HepG2 (cell line): ENCODE data around the gene TCF7L2. TPM values are rescaled to one million over a fixed set of nuclear protein-coding genes. Genes with fewer than 3 reads are reported as not detected.

Experiments
- ATAC-seq: fragments of 200-7000 bp; cut with Tn5 transposase; 3 replicates; pipeline ENCODE4 v1.9.1; 2020; ENCODE audit warnings: mild to moderate bottlenecking, moderate library complexity
- BruUV-seq: library from RNA; stranded (reverse); fragments of 400-500 nt; replicated peaks from 2 replicates; lab custom pipeline; 2021; lab: Mats Ljungman, UMichigan
- CTCF ChIA-PET: fragments of 300-600 bp; formaldehyde crosslinking; extraction: SDS; loops from one replicate; lab custom pipeline; 2021; ENCODE audit warnings: low total read pairs, inconsistent platforms, low intra/inter-chr PET ratio; lab: Yijun Ruan, JAX
- POLR2A ChIA-PET: fragments of 350-600 bp; sonication (Branson Sonifier 250); formaldehyde crosslinking; loops from one replicate; lab custom pipeline; 2020; ENCODE audit warnings: antibody characterized with exemption, inconsistent platforms; lab: Yijun Ruan, JAX
- DNase-seq: peaks from one replicate; pipeline ENCODE4 v3.0.0-alpha.2; 2015; ENCODE audit warnings: low spot score
- FAIRE-seq: peaks from 3 replicates; lab custom pipeline; 2011; peaks lifted over from hg19 to GRCh38; lab: Jason Lieb, UNC
- H2AFZ ChIP-seq: one replicate; pipeline ENCODE4 v1.6.1; 2011; ENCODE audit warnings: low read length, inconsistent platforms
- H3K27ac ChIP-seq: fragments of 300-600 bp; 3 replicates; pipeline ENCODE4 v1.8.0; 2011; ENCODE audit warnings: mixed run types, mild to moderate bottlenecking, mixed read lengths, low read length, inconsistent platforms; ENCODE audit not compliant: insufficient read depth; ENCODE audit errors: extremely low read length
- H3K27me3 ChIP-seq, 2 experiments: fragments of 200-600 bp in 1 of 2; 2 replicates in 1 of 2; 3 replicates in 1 of 2; pipeline versions ENCODE4 v1.6.0 to v1.8.0; 2011; ENCODE audit warnings: low read length in 2 of 2, mild to moderate bottlenecking in 2 of 2, moderate library complexity in 2 of 2, inconsistent platforms in 1 of 2; ENCODE audit not compliant: insufficient read depth in 2 of 2, control insufficient read depth in 1 of 2
- H3K36me3 ChIP-seq, 2 experiments: fragments of 200-600 bp in 1 of 2; replicated peaks in 1 of 2; 2 replicates in 1 of 2; 3 replicates in 1 of 2; pipeline versions ENCODE4 v1.5.1 to v1.8.0; 2011; ENCODE audit warnings: low read length in 2 of 2, inconsistent platforms in 1 of 2; ENCODE audit not compliant: insufficient read depth in 2 of 2, control insufficient read depth in 1 of 2
- H3K4me1 ChIP-seq: 2 replicates; pipeline ENCODE4 v1.5.1; 2012; ENCODE audit warnings: low read length, inconsistent platforms; ENCODE audit not compliant: insufficient read depth
- H3K4me2 ChIP-seq: 2 replicates; pipeline ENCODE4 v1.6.0; 2011; ENCODE audit warnings: low read depth, low read length, inconsistent platforms
- H3K4me3 ChIP-seq, 3 experiments: fragments of 200-600 bp in 1 of 3; sonication (generic), shearing (Covaris generic) in 1 of 3; replicated peaks in 1 of 3; 2 replicates each; pipeline ENCODE4 v1.5.1; 2011 to 2016; ENCODE audit warnings: low read length in 3 of 3, inconsistent platforms in 2 of 3, low read depth in 2 of 3, mild to moderate bottlenecking in 2 of 3, control low read depth in 1 of 3, mixed read lengths in 1 of 3; ENCODE audit not compliant: insufficient read depth in 1 of 3
- H3K79me2 ChIP-seq: one replicate; pipeline ENCODE4 v1.6.1; 2011; ENCODE audit warnings: low read length, inconsistent platforms; ENCODE audit not compliant: insufficient read depth
- H3K9ac ChIP-seq: 2 replicates; pipeline ENCODE4 v1.6.0; 2011; ENCODE audit warnings: mild to moderate bottlenecking, low read depth, low read length, inconsistent platforms; ENCODE audit not compliant: insufficient read depth
- H3K9me3 ChIP-seq: 2 replicates; pipeline ENCODE4 v1.5.1; 2012; ENCODE audit warnings: mild to moderate bottlenecking, low read length
- H4K20me1 ChIP-seq: 2 replicates; pipeline ENCODE4 v1.6.0; 2011; ENCODE audit warnings: inconsistent platforms, mild to moderate bottlenecking, low read length, moderate library complexity; ENCODE audit not compliant: insufficient read depth
- CREB1 ChIP-seq, 2 experiments: fragments of 450-650 bp in 1 of 2; IDR thresholded peaks; 2 replicates each; pipeline ENCODE4 v1.6.1; 2016 to 2017; ENCODE audit warnings: control low read depth in 1 of 2, mild to moderate bottlenecking in 1 of 2, missing compliant biosample characterization in 1 of 2, missing genetic modification characterization in 1 of 2
- DPF2 ChIP-seq: sonication (generic); formaldehyde crosslinking; IDR thresholded peaks from 2 replicates; pipeline ENCODE4 v1.4.0; 2020; ENCODE audit warnings: mild to moderate bottlenecking, low read depth, missing genetic modification reagents, borderline replicate concordance
- NR2F2 ChIP-seq: IDR thresholded peaks from 2 replicates; pipeline ENCODE4 v1.6.1; 2012; ENCODE audit warnings: low read depth, inconsistent platforms, borderline replicate concordance
- ZBTB8A ChIP-seq: sonication (generic); formaldehyde crosslinking; IDR thresholded peaks from 2 replicates; pipeline ENCODE4 v1.4.0; 2020; ENCODE audit warnings: mild to moderate bottlenecking, low read depth, missing genetic modification reagents, borderline replicate concordance
- ZNF124 ChIP-seq: sonication (generic); formaldehyde crosslinking; IDR thresholded peaks from 2 replicates; pipeline ENCODE4 v1.4.0; 2020; ENCODE audit warnings: missing genetic modification reagents
- ZNF260 ChIP-seq: sonication (generic); formaldehyde crosslinking; IDR thresholded peaks from 2 replicates; pipeline ENCODE4 v1.4.0; 2020; ENCODE audit warnings: missing genetic modification reagents, low read depth, mild to moderate bottlenecking, borderline replicate concordance
- ZNF282 ChIP-seq: fragments of 450-650 bp; IDR thresholded peaks from 2 replicates; pipeline ENCODE4 v1.6.1; 2018; ENCODE audit not compliant: partially characterized antibody
- ZNF570 ChIP-seq: sonication (generic); formaldehyde crosslinking; IDR thresholded peaks from 2 replicates; pipeline ENCODE4 v1.4.0; 2020; ENCODE audit warnings: mild to moderate bottlenecking, missing genetic modification reagents, borderline replicate concordance
- ZNF577 ChIP-seq: sonication (generic); formaldehyde crosslinking; IDR thresholded peaks from 2 replicates; pipeline ENCODE4 v1.4.0; 2020; ENCODE audit warnings: mild to moderate bottlenecking, low read depth, missing genetic modification reagents, borderline replicate concordance
- ZNF672 ChIP-seq: sonication (generic); formaldehyde crosslinking; IDR thresholded peaks from 2 replicates; pipeline ENCODE4 v1.8.1; 2022; ENCODE audit warnings: missing genetic modification reagents
- ZNF768 ChIP-seq: sonication (generic); formaldehyde crosslinking; IDR thresholded peaks from 2 replicates; pipeline ENCODE4 v1.4.0; 2020; ENCODE audit warnings: missing genetic modification reagents
- WGBS: methylation state at CpG from one replicate; pipeline ENCODE4 v1.1.6; 2017; ENCODE audit warnings: low lambda C conversion rate; 5-methylcytosine and 5-hydroxymethylcytosine counted together
- in situ Hi-C: cut with HindIII; loops from 2 replicates; pipeline ENCODE4 v1.10.0; 2017; ENCODE audit warnings: low pct_unique_long_range_greater_than_20kb; ENCODE audit not compliant: extremely low pct_ligation_motif_present
- intact Hi-C: fragments of 100-400 bp; cut with micrococcal nuclease; formaldehyde crosslinking; loops from one replicate; pipeline ENCODE4 v1.10.0; 2022; ENCODE audit not compliant: unreplicated experiment
- polyA plus RNA-seq, 8 experiments: library from polyadenylated mRNA; depleted of rRNA in 3 of 8; stranded (reverse) in 7 of 8; unstranded in 1 of 8; fragments of >200 nt; fragmentation: Illumina TruSeq in 4 of 8; extraction: Trizol in 4 of 8; gene quantifications; 2 replicates each; pipeline versions ENCODE4 v1.2.1 to v1.2.3, GENCODE V29; 2011 to 2016; ENCODE audit warnings: low read depth in 4 of 8, missing spikeins in 1 of 8, mixed read lengths in 1 of 8; ENCODE audit not compliant: insufficient read depth in 1 of 8
- total RNA-seq, 5 experiments: library from RNA; depleted of rRNA; stranded (reverse); fragments of >200 nt; fragmentation: Illumina TruSeq; extraction: Trizol; gene quantifications; 2 replicates each; pipeline ENCODE4 v1.2.3, GENCODE V29; 2016; ENCODE audit warnings: low read depth in 1 of 5
- TF ChIP-seq, protein P1 (sequence below): sonication (generic); formaldehyde crosslinking; IDR thresholded peaks from 2 replicates; pipeline ENCODE4 v1.4.0; 2020; ENCODE audit warnings: missing genetic modification reagents
- TF ChIP-seq, protein P2 (sequence below): sonication (generic); formaldehyde crosslinking; IDR thresholded peaks from 2 replicates; pipeline ENCODE4 v1.8.1; 2022; ENCODE audit warnings: mild to moderate bottlenecking, missing genetic modification reagents
- TF ChIP-seq, protein P3 (sequence below): sonication (generic); formaldehyde crosslinking; IDR thresholded peaks from 2 replicates; pipeline ENCODE4 v1.4.0; 2020; ENCODE audit warnings: missing genetic modification reagents

TCF7L2 gene
- total and polyA plus RNA-seq, 2 of the 13 experiments (the other 11 are each of a cell fraction or from before 2014, with no cell fraction given), result 3.9 to 13.7 TPM

DNA sequence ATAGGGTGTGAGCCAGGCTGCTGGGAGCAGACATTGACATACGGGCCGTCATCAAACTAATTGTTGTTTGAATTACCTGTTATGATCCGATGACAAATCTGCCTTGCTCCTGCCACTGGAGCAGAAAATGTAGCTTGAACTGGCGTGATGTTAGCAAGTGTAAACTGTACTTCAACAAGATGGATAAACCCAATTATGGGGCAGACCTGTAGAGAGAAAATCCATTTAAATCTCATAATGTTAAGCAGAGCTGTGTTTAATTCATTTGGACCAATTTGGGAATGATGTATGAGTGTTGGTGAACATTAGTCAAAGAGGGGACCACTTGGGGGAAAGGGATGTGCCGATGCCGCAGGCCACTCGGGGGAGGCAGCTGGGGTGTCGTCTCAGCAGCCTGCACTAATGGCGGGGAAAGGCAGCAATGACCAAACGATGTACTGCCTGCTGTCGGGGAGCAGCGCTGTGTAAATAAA, 27.4 kb downstream of the TCF7L2 start (continued):
- TF ChIP-seq, protein P1, sequence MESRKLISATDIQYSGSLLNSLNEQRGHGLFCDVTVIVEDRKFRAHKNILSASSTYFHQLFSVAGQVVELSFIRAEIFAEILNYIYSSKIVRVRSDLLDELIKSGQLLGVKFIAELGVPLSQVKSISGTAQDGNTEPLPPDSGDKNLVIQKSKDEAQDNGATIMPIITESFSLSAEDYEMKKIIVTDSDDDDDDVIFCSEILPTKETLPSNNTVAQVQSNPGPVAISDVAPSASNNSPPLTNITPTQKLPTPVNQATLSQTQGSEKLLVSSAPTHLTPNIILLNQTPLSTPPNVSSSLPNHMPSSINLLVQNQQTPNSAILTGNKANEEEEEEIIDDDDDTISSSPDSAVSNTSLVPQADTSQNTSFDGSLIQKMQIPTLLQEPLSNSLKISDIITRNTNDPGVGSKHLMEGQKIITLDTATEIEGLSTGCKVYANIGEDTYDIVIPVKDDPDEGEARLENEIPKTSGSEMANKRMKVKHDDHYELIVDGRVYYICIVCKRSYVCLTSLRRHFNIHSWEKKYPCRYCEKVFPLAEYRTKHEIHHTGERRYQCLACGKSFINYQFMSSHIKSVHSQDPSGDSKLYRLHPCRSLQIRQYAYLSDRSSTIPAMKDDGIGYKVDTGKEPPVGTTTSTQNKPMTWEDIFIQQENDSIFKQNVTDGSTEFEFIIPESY (CRISPR knock-in tag), result no peak
- TF ChIP-seq ZNF577 (no peak), DPF2 (CRISPR knock-in tag) (no peak), NR2F2 (no peak), CREB1 (IDR thresholded peaks at IDR 0.05) (no peak), CREB1 (CRISPR knock-in tag; IDR thresholded peaks at IDR 0.05) (no peak)

DNA sequence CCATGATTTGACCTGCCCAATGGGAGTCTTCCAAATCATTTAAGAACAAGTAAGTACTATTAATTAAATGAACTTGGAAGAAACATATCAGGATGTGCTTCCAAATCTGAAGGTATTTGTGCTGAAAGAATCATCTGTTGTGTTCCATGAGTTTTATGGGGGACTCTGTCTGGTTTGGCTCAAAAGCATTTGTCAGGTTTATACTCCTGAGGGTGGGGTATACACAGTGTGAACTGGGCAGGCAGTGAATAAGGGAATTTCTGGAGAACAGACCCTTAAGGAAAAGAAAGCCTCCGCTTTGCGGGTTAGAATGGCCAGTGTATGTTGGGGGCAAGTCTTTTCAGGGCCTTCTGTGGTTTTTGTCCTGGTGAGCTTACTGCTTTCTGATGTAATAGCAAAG, 29.9 kb downstream of the TCF7L2 start:
- in situ Hi-C loops (no loop called here), intact Hi-C loops (no loop called here)
- peaks cover 7 to 36% of the 10 kb centered on the region in 2 experiments for H3K36me3 ChIP-seq
- WGBS, result 100% methylated on average over 2 of the region's 2 CpGs
- no peak overlapping the region for H3K4me2 ChIP-seq
- POLR2A ChIA-PET, result no interaction called here
- TF ChIP-seq ZNF570 (CRISPR knock-in tag) (no peak), ZNF672 (CRISPR knock-in tag) (no peak), ZNF768 (CRISPR knock-in tag) (no peak), ZNF260 (CRISPR knock-in tag) (no peak), ZNF282 (no peak), ZNF124 (CRISPR knock-in tag) (no peak), ZBTB8A (CRISPR knock-in tag) (no peak)
- TF ChIP-seq, protein P2, sequence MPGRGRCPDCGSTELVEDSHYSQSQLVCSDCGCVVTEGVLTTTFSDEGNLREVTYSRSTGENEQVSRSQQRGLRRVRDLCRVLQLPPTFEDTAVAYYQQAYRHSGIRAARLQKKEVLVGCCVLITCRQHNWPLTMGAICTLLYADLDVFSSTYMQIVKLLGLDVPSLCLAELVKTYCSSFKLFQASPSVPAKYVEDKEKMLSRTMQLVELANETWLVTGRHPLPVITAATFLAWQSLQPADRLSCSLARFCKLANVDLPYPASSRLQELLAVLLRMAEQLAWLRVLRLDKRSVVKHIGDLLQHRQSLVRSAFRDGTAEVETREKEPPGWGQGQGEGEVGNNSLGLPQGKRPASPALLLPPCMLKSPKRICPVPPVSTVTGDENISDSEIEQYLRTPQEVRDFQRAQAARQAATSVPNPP, result no peak
- TF ChIP-seq, protein P3, sequence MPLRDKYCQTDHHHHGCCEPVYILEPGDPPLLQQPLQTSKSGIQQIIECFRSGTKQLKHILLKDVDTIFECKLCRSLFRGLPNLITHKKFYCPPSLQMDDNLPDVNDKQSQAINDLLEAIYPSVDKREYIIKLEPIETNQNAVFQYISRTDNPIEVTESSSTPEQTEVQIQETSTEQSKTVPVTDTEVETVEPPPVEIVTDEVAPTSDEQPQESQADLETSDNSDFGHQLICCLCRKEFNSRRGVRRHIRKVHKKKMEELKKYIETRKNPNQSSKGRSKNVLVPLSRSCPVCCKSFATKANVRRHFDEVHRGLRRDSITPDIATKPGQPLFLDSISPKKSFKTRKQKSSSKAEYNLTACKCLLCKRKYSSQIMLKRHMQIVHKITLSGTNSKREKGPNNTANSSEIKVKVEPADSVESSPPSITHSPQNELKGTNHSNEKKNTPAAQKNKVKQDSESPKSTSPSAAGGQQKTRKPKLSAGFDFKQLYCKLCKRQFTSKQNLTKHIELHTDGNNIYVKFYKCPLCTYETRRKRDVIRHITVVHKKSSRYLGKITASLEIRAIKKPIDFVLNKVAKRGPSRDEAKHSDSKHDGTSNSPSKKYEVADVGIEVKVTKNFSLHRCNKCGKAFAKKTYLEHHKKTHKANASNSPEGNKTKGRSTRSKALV (CRISPR knock-in tag), result no peak
- H2AFZ ChIP-seq, result no peak overlapping the region
- FAIRE-seq (no peak), DNase-seq (no peak), ATAC-seq (no peak)
- H4K20me1 ChIP-seq, result peaks cover 77% of the 10 kb centered on the region
- no peak overlapping the region for H3K4me3 ChIP-seq
- no TSS peak for BruUV-seq
- H3K79me2 ChIP-seq, result peaks cover 86% of the 10 kb centered on the region
- CTCF ChIA-PET, result no interaction called here
- H3K27me3 ChIP-seq, result no peaks in the 10 kb centered on the region
- H3K27ac ChIP-seq, result no peak overlapping the region
- no peak overlapping the region for H3K9ac ChIP-seq
- H3K9me3 ChIP-seq, result no peaks in the 10 kb centered on the region
- no peaks in the 10 kb centered on the region for H3K4me1 ChIP-seq
